H1 (cell line): ENCODE data around the gene GAS7. TPM values are rescaled to one million over a fixed set of nuclear protein-coding genes. Genes with fewer than 3 reads are reported as not detected.

Experiments
- CBX8 ChIP-seq: fragments of 300-800, 300-1000 bp; sonication (generic); IDR thresholded peaks from 2 replicates; pipeline ENCODE4 v1.7.1; 2016; ENCODE audit warnings: low read depth, low read length, borderline replicate concordance
- CHD1 ChIP-seq: IDR thresholded peaks from 2 replicates; pipeline ENCODE4 v1.6.1; 2012; ENCODE audit warnings: low read depth, low read length, improper control_type of control experiment
- CHD7 ChIP-seq: fragments of 300-600 bp; sonication (generic); IDR thresholded peaks from 2 replicates; pipeline ENCODE4 v1.7.1; 2012; ENCODE audit warnings: low read length, moderate library complexity, mild to moderate bottlenecking, inconsistent platforms; ENCODE audit not compliant: insufficient replicate concordance
- CREB1 ChIP-seq: IDR thresholded peaks from 2 replicates; pipeline ENCODE4 v1.6.1; 2012; ENCODE audit warnings: inconsistent platforms
- NANOG ChIP-seq: IDR thresholded peaks from 2 replicates; pipeline ENCODE4 v1.6.1; 2011; ENCODE audit warnings: low read length, low read depth, mild to moderate bottlenecking, inconsistent platforms; ENCODE audit not compliant: insufficient read depth, poor library complexity, severe bottlenecking
- POLR2AphosphoS5 ChIP-seq: IDR thresholded peaks from 2 replicates; pipeline ENCODE4 v1.6.1; 2011; ENCODE audit warnings: low read depth, low read length
- ZNF274 ChIP-seq: IDR thresholded peaks from 2 replicates; pipeline ENCODE4 v1.7.0; 2012; ENCODE audit warnings: low read length, borderline replicate concordance; ENCODE audit errors: extremely low read depth
- polyA plus RNA-seq, 7 experiments: library from polyadenylated mRNA; depleted of rRNA in 3 of 7; stranded (reverse) in 5 of 7; unstranded in 2 of 7; fragments of >200 nt in 5 of 7; fragments of 200-250 nt in 2 of 7; gene quantifications; 1 replicate in 5 of 7; 2 replicates in 1 of 7; 4 replicates in 1 of 7; pipeline versions ENCODE4 v1.2.1 to v1.2.3, GENCODE V29; 2011 to 2013; ENCODE audit warnings: missing spikeins in 2 of 7, mixed read lengths in 2 of 7
- total RNA-seq: library from RNA; stranded (reverse); fragmentation: NEBNext Ultra II Directional; extraction: Animal tissue kit (Norgen Biotek cat#: 25700); gene quantifications from 2 replicates; pipeline ENCODE4 v1.2.1, GENCODE V29; 2021

Gene GAS7
- total and polyA plus RNA-seq, 2 of the 8 experiments (the other 6 are each of a cell fraction or from before 2014, with no cell fraction given): 5.0 to 14.5 TPM

- TF ChIP-seq CHD7: no peak
- no peak for TF ChIP-seq CHD1
- TF ChIP-seq POLR2AphosphoS5: no peak
- TF ChIP-seq CBX8: no peak
- no peak for TF ChIP-seq CREB1
- no peak for TF ChIP-seq NANOG
- TF ChIP-seq ZNF274: no peak
Observed at GRCh38 chr17:10197362-10197720, 1.1 kb downstream of the GAS7 start (continued).
